RPMI8226 (cell line): ENCODE data around the gene PARP8.
"Not testable (repeated sequence)": the region's sequence is repeated elsewhere in the genome, so short reads cannot be mapped to it uniquely, and the experiment has no call there.

Experiments
- DNase-seq: peaks from one replicate; pipeline ENCODE4 v3.0.0-alpha.2; 2015

The PARP8 gene

GRCh38 chr5:50727149-50727496 lies 60.7 kb downstream of the PARP8 start:
- no peak for DNase-seq

- no peak for DNase-seq
Observed at GRCh38 chr5:50727845-50728244, 61.4 kb downstream of the PARP8 start.

- no peak for DNase-seq
Observed at GRCh38 chr5:50730336-50730735, 63.9 kb downstream of the PARP8 start.

DNA sequence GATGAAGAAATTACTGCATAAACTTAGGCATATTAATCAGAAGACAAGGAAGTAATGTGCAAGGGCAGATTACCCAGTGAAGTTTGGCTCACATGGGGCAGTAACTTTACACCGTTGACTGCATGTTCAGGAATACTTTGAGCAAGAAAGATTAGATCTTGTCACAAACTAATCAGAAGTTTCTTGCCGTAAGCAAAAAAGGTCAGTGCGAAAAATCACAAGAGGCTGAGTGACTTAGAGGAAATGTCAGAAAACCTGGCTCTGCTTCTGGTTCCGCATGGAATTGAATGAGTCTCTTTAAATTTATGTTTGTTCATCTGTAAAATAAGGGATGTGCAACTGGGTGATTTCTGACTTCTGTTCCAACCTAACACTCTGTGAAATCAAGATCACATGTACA lies 64.4 kb downstream of the PARP8 start:
- DNase-seq = no peak

DNA sequence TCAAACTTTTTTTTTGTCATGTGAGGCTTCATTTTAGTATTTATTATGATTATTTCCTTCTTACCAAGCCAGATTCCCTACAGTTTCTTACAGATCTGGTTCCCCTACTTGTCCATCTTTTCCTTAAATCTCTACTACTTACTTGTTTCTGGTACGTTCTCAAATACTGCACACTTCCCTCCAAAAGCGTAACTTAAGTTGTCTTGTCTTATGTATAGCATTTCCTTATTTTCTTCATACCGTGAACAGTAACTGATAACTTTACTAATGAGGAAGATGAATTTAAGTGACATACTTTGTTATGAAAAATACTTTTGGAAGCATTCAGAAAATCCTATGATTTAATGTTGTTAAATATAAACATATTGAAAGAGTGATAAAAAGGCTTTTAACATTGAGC lies 67.3 kb downstream of the PARP8 start:
- no peak for DNase-seq

DNA sequence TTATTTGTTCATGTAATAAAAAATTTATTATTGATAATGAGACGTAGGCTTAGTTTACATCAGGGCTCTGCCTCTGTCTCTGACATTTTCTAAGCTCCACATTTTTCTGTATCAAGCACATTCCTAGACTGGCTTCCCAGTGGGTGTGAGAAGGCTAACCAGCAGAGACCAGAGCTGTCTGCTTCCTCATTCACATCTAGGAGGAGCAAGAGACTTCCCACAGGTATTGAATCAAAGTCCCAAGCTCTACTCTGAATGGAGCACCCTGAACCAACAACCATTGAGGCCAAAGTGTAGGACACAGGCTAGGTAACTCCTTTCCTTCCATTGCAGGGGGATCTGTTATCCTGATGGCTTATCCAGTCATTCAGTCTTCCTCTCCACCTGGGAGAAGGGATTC lies 72.4 kb downstream of the PARP8 start:
- DNase-seq = no peak

GRCh38 chr5:50740832-50741231 lies 74.4 kb downstream of the PARP8 start:
- DNase-seq = no peak

DNA sequence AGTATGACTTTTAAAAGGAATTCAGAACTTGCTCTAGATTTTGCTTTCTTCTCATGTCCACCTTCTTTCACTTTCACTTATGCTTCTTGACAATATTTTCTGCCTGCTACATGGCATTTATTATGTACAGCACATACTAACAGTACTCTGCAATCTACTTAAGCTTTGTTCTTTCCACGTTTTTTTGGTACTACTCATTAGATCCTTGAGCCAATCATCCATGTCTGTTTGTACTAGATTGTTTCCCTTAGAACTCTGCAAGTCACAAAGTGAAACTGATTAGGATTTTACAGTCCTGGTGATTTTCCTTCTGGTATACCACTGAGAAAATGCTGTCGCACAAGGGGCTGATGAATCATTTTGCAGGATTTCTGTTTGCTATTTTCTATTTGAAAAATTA lies 78.3 kb downstream of the PARP8 start:
- DNase-seq = peak; percentile 32

DNA sequence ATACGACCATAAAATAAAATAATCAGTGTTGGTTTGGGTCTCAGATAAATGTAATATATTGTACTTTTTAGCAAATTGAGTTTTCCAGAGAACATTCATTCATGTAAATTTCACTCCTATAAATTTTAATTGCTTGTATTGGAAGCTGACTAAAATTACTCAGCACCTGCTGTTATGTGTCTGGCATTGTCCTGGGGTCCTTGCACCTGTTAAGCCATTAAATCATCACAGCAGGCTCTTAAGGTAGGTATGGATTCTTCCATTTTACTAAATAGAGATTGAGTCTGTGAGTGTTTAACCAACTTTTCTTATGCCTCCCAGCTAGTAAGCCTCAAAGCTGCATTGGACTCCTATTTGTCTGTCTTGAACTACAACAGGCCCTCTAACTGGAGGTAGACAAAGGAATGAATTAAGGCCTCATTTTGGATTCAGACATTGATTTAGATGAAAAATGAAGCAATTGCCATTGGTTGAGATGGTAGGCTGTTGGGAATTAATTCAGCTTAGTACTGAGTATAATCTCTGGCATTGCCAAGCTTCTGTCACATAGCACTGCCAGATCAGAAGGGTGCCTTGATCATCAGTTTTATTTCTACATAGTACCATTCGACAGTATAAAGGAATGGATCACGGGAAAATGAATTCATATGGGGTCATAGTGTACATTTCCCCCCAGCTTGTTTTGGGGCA lies 78.9 kb downstream of the PARP8 start:
- no peak for DNase-seq

- DNase-seq = no peak
Observed at GRCh38 chr5:50749181-50749580, 82.7 kb downstream of the PARP8 start.

DNA sequence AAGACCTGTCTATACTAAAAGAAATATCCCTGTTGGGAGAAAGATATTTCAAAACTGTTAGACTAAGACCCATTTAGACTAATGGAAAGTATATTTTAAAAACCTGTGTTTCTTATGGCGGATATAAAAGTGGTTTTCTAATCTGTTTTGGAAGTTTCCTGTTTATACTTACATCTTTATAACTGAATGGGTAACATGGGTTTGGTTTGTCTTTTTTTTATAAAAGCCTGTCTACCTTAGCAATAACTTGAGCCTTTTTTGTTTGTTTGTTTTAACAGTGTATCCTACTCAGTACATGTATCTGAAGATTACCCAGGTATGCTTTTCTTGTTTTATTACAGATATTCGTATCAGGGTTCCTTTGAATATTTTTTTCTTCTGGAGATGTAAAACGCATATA lies 83.4 kb downstream of the PARP8 start:
- no peak for DNase-seq

DNA sequence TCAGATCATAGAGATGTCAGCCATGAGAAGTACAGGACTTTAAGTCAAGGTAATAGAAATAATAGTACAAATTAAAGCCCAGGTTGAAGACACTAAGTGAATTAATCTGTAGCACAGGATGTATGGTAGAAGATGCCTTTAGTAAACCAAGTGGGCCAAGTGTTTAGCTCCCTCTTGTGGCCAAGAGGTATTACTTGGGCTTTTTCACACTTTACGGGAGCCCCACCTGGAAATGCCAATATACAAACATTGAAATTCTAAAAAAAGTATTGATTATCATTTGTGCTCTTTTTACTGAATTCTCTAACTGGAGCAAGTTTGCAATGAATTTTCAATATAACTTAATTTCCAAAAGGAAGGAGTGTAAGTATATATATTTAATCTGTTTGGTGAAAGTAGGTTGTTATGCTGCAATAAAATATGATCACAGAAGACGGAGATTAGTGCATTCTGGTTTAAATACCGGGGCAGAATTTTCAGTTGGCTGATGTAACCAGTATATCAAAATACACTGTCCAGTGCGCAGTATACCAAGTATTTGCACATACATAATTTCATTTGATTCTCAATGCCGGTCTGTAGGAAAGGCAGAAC lies 84.7 kb downstream of the PARP8 start:
- peak; percentile 76 for DNase-seq

DNA sequence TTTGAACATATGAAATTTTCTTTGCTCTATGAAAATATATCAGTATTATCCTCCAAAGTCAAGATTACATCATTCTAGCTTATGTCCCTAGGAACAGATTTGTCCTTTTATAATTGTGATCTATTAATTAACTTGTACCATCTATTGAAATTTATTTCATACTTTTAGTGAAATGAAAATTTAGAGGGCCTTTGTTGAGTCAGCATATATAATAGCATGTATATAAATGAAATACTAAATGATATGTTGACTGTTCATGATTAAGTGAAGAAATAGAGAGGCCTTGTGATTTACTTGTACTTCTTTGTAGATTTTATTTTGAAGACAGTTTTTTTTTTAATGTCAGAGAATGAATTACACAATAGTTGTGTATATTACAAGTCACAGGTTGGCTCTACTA lies 86.4 kb downstream of the PARP8 start:
- DNase-seq = no peak

GRCh38 chr5:50759526-50760270 lies 93.3 kb downstream of the PARP8 start:
- DNase-seq = no peak

DNA sequence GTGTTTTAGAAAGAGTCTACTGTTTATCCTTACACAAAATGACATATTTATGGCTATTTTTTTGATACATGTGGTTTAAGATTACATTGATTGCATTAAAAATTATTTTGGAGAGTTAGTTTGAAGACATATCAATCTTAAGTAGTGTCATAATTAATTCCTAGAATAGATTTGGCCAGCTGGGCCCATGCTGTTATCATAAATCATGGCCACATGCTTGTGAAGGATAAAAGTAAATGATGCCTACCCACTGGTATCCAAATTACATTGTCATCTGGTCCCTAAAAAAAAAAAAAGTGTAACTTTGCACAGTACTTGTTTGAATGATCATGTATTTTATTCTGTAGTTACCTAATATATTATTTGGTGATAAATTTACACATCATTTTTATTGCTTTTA lies 96.9 kb downstream of the PARP8 start:
- no peak for DNase-seq

DNA sequence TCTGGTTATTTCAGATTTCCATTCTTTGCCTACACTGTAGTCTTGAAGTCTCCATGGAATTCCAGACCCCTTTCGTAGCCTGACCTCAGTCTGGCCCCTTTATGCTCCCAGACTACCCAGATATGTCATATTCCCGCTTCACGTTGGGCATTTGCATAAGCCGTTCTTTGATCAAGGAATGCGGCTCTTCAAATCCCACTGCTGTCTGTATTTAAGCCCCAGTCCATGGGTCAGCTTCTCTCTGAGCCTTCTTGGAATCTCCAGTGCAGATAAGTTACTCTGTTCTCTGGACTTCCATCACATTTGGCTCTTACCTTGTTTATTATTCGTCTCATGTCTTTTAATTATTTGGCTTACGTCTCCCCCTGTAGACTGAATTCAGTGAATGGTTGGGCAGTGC lies 97.4 kb downstream of the PARP8 start:
- no peak for DNase-seq

GRCh38 chr5:50766042-50766441 lies 99.6 kb downstream of the PARP8 start:
- DNase-seq = no peak

- no peak for DNase-seq
Observed at GRCh38 chr5:50766462-50766861, 100.0 kb downstream of the PARP8 start.

DNA sequence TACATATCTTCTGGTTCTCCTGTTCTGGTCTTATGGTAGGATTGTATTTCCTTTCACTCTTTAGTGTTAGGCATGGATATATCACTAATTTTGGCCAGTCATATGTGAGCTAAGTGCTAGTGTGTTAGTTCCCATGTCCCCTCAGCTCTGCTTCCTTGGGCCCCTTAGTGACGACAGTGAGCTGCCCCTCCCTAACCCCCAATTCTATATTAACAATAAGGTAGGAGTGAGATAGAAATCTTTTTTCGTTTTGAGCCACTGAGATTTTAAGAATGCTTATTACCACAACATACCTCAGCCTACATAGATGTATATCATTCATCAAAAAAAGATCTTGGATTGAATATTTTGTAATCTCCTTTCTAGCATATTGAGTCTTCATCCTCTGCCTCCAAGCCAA lies 100.5 kb downstream of the PARP8 start:
- DNase-seq = no peak

DNA sequence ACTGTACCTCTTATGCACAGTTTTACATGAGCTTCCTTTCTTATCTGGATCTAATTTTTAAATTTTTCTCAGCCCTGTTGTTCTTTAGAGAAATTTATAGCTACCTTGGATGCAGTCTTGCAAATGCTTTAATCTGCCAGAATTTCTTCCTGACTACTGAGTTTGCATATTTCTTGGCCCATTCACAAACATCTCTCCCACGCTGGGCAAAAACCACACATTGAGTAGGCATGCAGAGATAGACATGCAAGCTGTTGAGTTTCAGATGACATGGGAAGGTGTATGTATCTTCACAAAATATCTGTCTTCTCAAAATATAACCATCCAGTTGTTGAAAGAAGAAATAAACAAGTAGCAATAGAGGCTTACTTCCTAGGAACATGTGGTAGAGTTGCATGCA lies 101.2 kb downstream of the PARP8 start:
- DNase-seq = no peak

GRCh38 chr5:50768634-50769033 lies 102.2 kb downstream of the PARP8 start:
- no peak for DNase-seq

GRCh38 chr5:50770441-50770840 lies 104.0 kb downstream of the PARP8 start:
- no peak for DNase-seq

DNA sequence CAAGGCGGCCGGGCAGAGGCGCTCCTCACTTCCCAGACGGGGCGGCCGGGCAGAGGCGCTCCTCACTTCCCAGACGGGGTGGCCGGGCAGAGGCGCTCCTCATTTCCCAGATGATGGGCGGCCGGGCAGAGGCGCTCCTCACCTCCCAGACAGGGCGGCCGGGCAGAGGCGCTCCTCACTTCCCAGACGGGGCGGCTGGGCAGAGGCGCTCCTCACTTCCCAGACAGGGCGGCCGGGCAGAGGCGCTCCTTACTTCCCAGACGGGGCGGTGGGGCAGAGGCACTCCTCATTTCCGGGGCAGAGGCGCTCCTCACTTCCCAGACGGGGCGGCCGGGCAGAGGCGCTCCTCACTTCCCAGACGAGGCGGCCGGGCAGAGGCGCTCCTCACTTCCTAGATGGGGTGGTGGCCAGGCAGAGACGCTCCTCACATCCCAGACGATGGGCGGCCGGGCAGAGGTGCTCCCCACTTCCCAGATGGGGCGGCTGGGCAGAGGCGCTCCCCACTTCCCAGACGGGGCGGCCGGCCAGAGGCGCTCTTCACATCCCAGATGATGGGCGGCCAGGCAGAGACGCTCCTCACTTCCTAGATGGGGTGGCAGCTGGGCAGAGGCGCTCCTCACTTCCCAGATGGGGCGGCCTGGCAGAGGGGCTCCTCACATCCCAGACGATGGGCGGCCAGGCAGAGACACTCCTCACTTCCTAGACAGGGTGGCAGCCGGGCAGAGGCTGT lies 108.2 kb downstream of the PARP8 start:
- DNase-seq = not testable (repeated sequence)

DNA sequence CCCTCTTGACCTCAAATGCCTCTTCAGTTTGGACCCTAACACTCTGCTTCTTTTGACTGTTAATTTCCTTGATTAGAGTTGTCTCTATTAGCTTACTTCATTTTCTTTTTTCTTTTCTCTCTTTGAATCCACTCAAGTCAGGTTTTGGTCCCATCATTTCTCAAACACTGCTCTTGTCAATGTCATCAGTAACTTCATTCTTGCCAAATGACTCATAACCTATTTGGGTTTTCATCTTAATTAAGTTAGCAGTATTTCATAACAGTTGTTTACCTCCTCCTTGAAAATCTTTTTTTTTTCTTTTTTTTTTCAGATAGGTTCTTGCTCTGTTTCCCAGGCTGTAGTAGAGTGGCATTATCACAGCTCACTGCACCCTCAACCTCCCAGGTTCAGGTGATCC lies 119.6 kb downstream of the PARP8 start:
- DNase-seq = no peak
